H1 (cell line): ENCODE measurements around the gene MOSMO. TPM values are rescaled to one million over a fixed set of nuclear protein-coding genes. Genes with fewer than 3 reads are reported as not detected.

Experiments used
- CTCF ChIA-PET: fragments of 300-600 bp; sonication (Branson Sonifier 250); formaldehyde crosslinking; loops from one replicate; lab custom pipeline; 2021; ENCODE audit not compliant: partially characterized antibody; lab: Charles Lee
- POLR2A ChIA-PET: fragments of 300-600 bp; sonication (Branson Sonifier 250); formaldehyde crosslinking; loops from one replicate; lab custom pipeline; 2021; ENCODE audit warnings: inconsistent platforms; ENCODE audit not compliant: partially characterized antibody; lab: Charles Lee
- DNase-seq, 2 experiments: peaks; one replicate each; pipeline versions ENCODE4 v3.0.0 to v3.0.0-alpha.2; 2010 to 2022; ENCODE audit warnings: low spot score in 2 of 2, low read depth in 1 of 2, mixed read lengths in 1 of 2
- FAIRE-seq: peaks from 2 replicates; lab custom pipeline; 2011; peaks lifted over from hg19 to GRCh38; lab: Jason Lieb, UNC
- H2AFZ ChIP-seq: 2 replicates; pipeline ENCODE4 v1.8.1; 2012; ENCODE audit warnings: low read length, inconsistent platforms
- H2AK5ac ChIP-seq: 2 replicates; pipeline ENCODE4 v1.6.1; 2013; ENCODE audit warnings: low read depth, low read length
- H2BK120ac ChIP-seq: replicated peaks from 2 replicates; pipeline ENCODE3; 2013; ENCODE audit warnings: low read depth, low read length, inconsistent platforms
- H2BK12ac ChIP-seq: 2 replicates; pipeline ENCODE4 v1.6.1; 2013; ENCODE audit warnings: low read depth, low read length
- H2BK15ac ChIP-seq: 2 replicates; pipeline ENCODE4 v1.6.1; 2013; ENCODE audit warnings: low read length
- H2BK20ac ChIP-seq: 2 replicates; pipeline ENCODE4 v1.6.1; 2013; ENCODE audit warnings: low read length
- H2BK5ac ChIP-seq: 2 replicates; pipeline ENCODE4 v1.6.1; 2013; ENCODE audit warnings: low read depth, low read length
- H3K14ac ChIP-seq: 2 replicates; pipeline ENCODE4 v1.6.1; 2013; ENCODE audit warnings: inconsistent platforms; ENCODE audit not compliant: insufficient read length
- H3K18ac ChIP-seq: 2 replicates; pipeline ENCODE4 v1.6.1; 2013; ENCODE audit warnings: low read length; ENCODE audit errors: extremely low read depth
- H3K23ac ChIP-seq: 2 replicates; pipeline ENCODE4 v1.6.1; 2013; ENCODE audit warnings: inconsistent platforms; ENCODE audit not compliant: insufficient read length
- H3K23me2 ChIP-seq: 2 replicates; pipeline ENCODE4 v1.6.1; 2013; ENCODE audit warnings: low read depth, low read length
- H3K27ac ChIP-seq: 2 replicates; pipeline ENCODE4 v1.6.1; 2011; ENCODE audit warnings: low read depth, low read length, inconsistent platforms
- H3K27me3 ChIP-seq, 4 experiments: replicated peaks in 1 of 4; 1 replicate in 1 of 4; 2 replicates in 3 of 4; pipeline versions ENCODE4 v1.6.1 to v1.8.1; 2011 to 2013; ENCODE audit warnings: low read length in 3 of 4, mild to moderate bottlenecking in 3 of 4, inconsistent platforms in 2 of 4, mixed read lengths in 2 of 4, moderate library complexity in 1 of 4; ENCODE audit not compliant: control insufficient read depth in 3 of 4, insufficient read depth in 3 of 4; ENCODE audit errors: extremely low read depth in 1 of 4
- H3K36me3 ChIP-seq, 4 experiments: 2 replicates each; pipeline versions ENCODE4 v1.6.1 to v1.8.1; 2011 to 2013; ENCODE audit warnings: mild to moderate bottlenecking in 4 of 4, low read length in 3 of 4, moderate library complexity in 2 of 4, control low read depth in 1 of 4, inconsistent platforms in 1 of 4; ENCODE audit not compliant: insufficient read depth in 4 of 4, control insufficient read depth in 2 of 4
- H3K4ac ChIP-seq: replicated peaks from 2 replicates; pipeline ENCODE3; 2013; ENCODE audit warnings: low read length, low read depth, mixed read lengths, inconsistent platforms; ENCODE audit not compliant: insufficient read length
- H3K4me1 ChIP-seq, 4 experiments: replicated peaks in 1 of 4; 1 replicate in 1 of 4; 2 replicates in 3 of 4; pipeline versions ENCODE4 v1.6.1 to v1.8.1; 2011 to 2013; ENCODE audit warnings: low read length in 3 of 4, inconsistent platforms in 2 of 4, mixed read lengths in 1 of 4; ENCODE audit not compliant: insufficient read depth in 4 of 4, control insufficient read depth in 3 of 4
- H3K4me2 ChIP-seq, 2 experiments: 2 replicates each; pipeline versions ENCODE4 v1.6.1 to v1.8.1; 2011 to 2013; ENCODE audit warnings: low read depth in 2 of 2, low read length in 2 of 2, control low read depth in 1 of 2, inconsistent platforms in 1 of 2, mild to moderate bottlenecking in 1 of 2; ENCODE audit not compliant: insufficient read depth in 1 of 2
- H3K4me3 ChIP-seq, 4 experiments: fragments of 200-600, 300-600 bp in 1 of 4; sonication (generic), shearing (Covaris generic), sonication (Bioruptor Twin) in 1 of 4; 2 replicates each; pipeline versions ENCODE4 v1.5.1 to v1.8.1; 2011 to 2016; ENCODE audit warnings: low read length in 4 of 4, low read depth in 3 of 4, control low read depth in 2 of 4, inconsistent platforms in 2 of 4, mild to moderate bottlenecking in 2 of 4, mixed read lengths in 1 of 4, moderate library complexity in 1 of 4; ENCODE audit not compliant: insufficient read depth in 2 of 4; ENCODE audit errors: extremely low read depth in 1 of 4
- H3K56ac ChIP-seq: replicated peaks from 2 replicates; pipeline ENCODE3; 2013; ENCODE audit warnings: low read depth, mild to moderate bottlenecking, mixed read lengths, low read length, inconsistent platforms; ENCODE audit not compliant: insufficient read length
- H3K79me1 ChIP-seq: 2 replicates; pipeline ENCODE4 v1.6.1; 2013; ENCODE audit warnings: low read depth, low read length, control low read depth
- H3K79me2 ChIP-seq, 2 experiments: 2 replicates each; pipeline versions ENCODE4 v1.6.1 to v1.8.1; 2012 to 2013; ENCODE audit warnings: low read length in 2 of 2, mild to moderate bottlenecking in 2 of 2, inconsistent platforms in 1 of 2; ENCODE audit not compliant: insufficient read depth in 2 of 2, control insufficient read depth in 1 of 2
- H3K9ac ChIP-seq, 4 experiments: replicated peaks in 1 of 4; 1 replicate in 1 of 4; 2 replicates in 3 of 4; pipeline versions ENCODE4 v1.6.1 to v1.8.1; 2011 to 2013; ENCODE audit warnings: low read depth in 3 of 4, low read length in 3 of 4, control low read depth in 2 of 4, mild to moderate bottlenecking in 2 of 4, moderate library complexity in 2 of 4, inconsistent platforms in 1 of 4; ENCODE audit errors: extremely low read depth in 1 of 4
- H3K9me3 ChIP-seq, 2 experiments: 2 replicates each; pipeline versions ENCODE4 v1.6.1 to v1.8.1; 2012 to 2013; ENCODE audit warnings: mild to moderate bottlenecking in 2 of 2, moderate library complexity in 2 of 2, control low read depth in 1 of 2, inconsistent platforms in 1 of 2, low read depth in 1 of 2, low read length in 1 of 2, mixed read lengths in 1 of 2; ENCODE audit not compliant: insufficient read depth in 2 of 2
- H4K20me1 ChIP-seq, 2 experiments: replicated peaks in 1 of 2; 2 replicates each; pipeline versions ENCODE3 to v1.8.1; 2011 to 2013; ENCODE audit warnings: inconsistent platforms in 2 of 2, low read length in 2 of 2, mild to moderate bottlenecking in 1 of 2; ENCODE audit not compliant: insufficient read depth in 2 of 2, control insufficient read depth in 1 of 2
- H4K5ac ChIP-seq: 2 replicates; pipeline ENCODE4 v1.6.1; 2013; ENCODE audit warnings: low read length, low read depth, mixed read lengths, inconsistent platforms; ENCODE audit not compliant: insufficient read length
- H4K8ac ChIP-seq: 2 replicates; pipeline ENCODE4 v1.8.0; 2013; ENCODE audit warnings: mild to moderate bottlenecking, moderate library complexity, low read length, inconsistent platforms; ENCODE audit not compliant: insufficient read depth; ENCODE audit errors: extremely low read depth
- H4K91ac ChIP-seq: replicated peaks from 2 replicates; pipeline ENCODE3; 2013; ENCODE audit warnings: low read length, mixed read lengths, inconsistent platforms; ENCODE audit not compliant: insufficient read length
- POLR2AphosphoS5 ChIP-seq: IDR thresholded peaks from 2 replicates; pipeline ENCODE4 v1.6.1; 2011; ENCODE audit warnings: low read depth, low read length
- SP1 ChIP-seq: IDR thresholded peaks from 2 replicates; pipeline ENCODE4 v1.6.1; 2011; ENCODE audit warnings: low read depth, low read length
- TCF12 ChIP-seq: IDR thresholded peaks from 2 replicates; pipeline ENCODE4 v1.6.1; 2011; ENCODE audit warnings: low read depth, mild to moderate bottlenecking, low read length
- WGBS, 2 experiments: shearing (Covaris generic) in 1 of 2; methylation state at CpG; one replicate each; pipeline versions ENCODE4 v1.1.6 to v1.1.7; 2013 to 2015; ENCODE audit warnings: low lambda C conversion rate in 2 of 2, mixed read lengths in 2 of 2, inconsistent platforms in 1 of 2, low coverage in 1 of 2, missing lambda C conversion rate in 1 of 2; ENCODE audit not compliant: insufficient replicate concordance in 2 of 2, insufficient coverage in 1 of 2, insufficient read length in 1 of 2; ENCODE audit errors: extremely low coverage in 1 of 2, missing lambda C conversion rate in 1 of 2; 5-methylcytosine and 5-hydroxymethylcytosine counted together
- polyA plus RNA-seq, 7 experiments: library from polyadenylated mRNA; depleted of rRNA in 3 of 7; stranded (reverse) in 5 of 7; unstranded in 2 of 7; fragments of >200 nt in 5 of 7; fragments of 200-250 nt in 2 of 7; gene quantifications; 1 replicate in 5 of 7; 2 replicates in 1 of 7; 4 replicates in 1 of 7; pipeline versions ENCODE4 v1.2.1 to v1.2.3, GENCODE V29; 2011 to 2013; ENCODE audit warnings: missing spikeins in 2 of 7, mixed read lengths in 2 of 7
- total RNA-seq: library from RNA; stranded (reverse); fragmentation: NEBNext Ultra II Directional; extraction: Animal tissue kit (Norgen Biotek cat#: 25700); gene quantifications from 2 replicates; pipeline ENCODE4 v1.2.1, GENCODE V29; 2021

Gene MOSMO
- total and polyA plus RNA-seq, 2 of the 8 experiments (the other 6 are each of a cell fraction or from before 2014, with no cell fraction given) = 8.6 to 14.8 TPM

- Histone ChIP-seq H3K56ac (no peak overlapping the region), H3K79me1 (no peaks in the 10 kb centered on the region; the same call in 1 of the 2 replicates), H3K36me3 (peaks cover 5 to 29% (median 17%) of the 10 kb centered on the region in 4 experiments), H3K23ac (no peak overlapping the region), H2BK5ac (no peak overlapping the region), H3K9ac (no peak overlapping the region), H2AFZ (no peak overlapping the region), H3K14ac (no peak overlapping the region), H3K9me3 (no peaks in the 10 kb centered on the region), H3K27ac (no peak overlapping the region), H2BK12ac (no peak overlapping the region), H3K79me2 (no peaks in the 10 kb centered on the region), H3K4me2 (no peak overlapping the region), H2BK120ac (no peak overlapping the region), H3K4me1 (peaks cover 0 to 2% (median 0%) of the 10 kb centered on the region in 4 experiments; a peak in 1 of 7 replicates), H3K4me3 (no peak overlapping the region), H3K23me2 (no peaks in the 10 kb centered on the region), H3K27me3 (no peaks in the 10 kb centered on the region), H2AK5ac (no peak overlapping the region), H4K20me1 (no peaks in the 10 kb centered on the region), H2BK15ac (no peak overlapping the region), H4K91ac (no peak overlapping the region), H3K4ac (no peak overlapping the region), H4K8ac (no peak overlapping the region), H2BK20ac (no peak overlapping the region), H4K5ac (no peak overlapping the region), H3K18ac (no peak overlapping the region)
- 95% methylated on average over 4 of the region's 4 CpGs; no CpG with 5 or more reads in 1 of the 2 experiments for WGBS, 2 experiments
- CTCF ChIA-PET = interaction anchor here (1.0 to 1.5 kb wide), 2 partner anchors 194 to 202 kb away, joined by 3 read pairs; no protein-coding TSS in a partner anchor
- FAIRE-seq = no peak
- POLR2A ChIA-PET = no interaction called here
- TF ChIP-seq TCF12 (no peak), POLR2AphosphoS5 (no peak), SP1 (no peak)
- no peak for DNase-seq
Measured at GRCh38 chr16:21986692-21987246, 21.1 kb upstream of the MOSMO start.
